Urinary bladder (tissue), 4 donors: ENCODE data around the gene FCHO2. TPM values are rescaled to one million over a fixed set of nuclear protein-coding genes. Genes with fewer than 3 reads are reported as not detected.
"Not testable (repeated sequence)": the region's sequence is repeated elsewhere in the genome, so short reads cannot be mapped to it uniquely, and the experiment has no call there.

Experiments
- DNase-seq: peaks from one replicate; pipeline ENCODE4 v3.0.0-alpha.2; 2015; ENCODE audit errors: extremely low spot score
- H3K27ac ChIP-seq: one replicate; pipeline ENCODE4 v1.5.1; 2013; ENCODE audit warnings: low read depth, mild to moderate bottlenecking, moderate library complexity
- H3K36me3 ChIP-seq: one replicate; pipeline ENCODE4 v1.6.1; 2013; ENCODE audit warnings: mild to moderate bottlenecking, moderate library complexity; ENCODE audit not compliant: insufficient read depth
- H3K4me1 ChIP-seq: one replicate; pipeline ENCODE4 v1.6.1; 2013; ENCODE audit warnings: mild to moderate bottlenecking, moderate library complexity; ENCODE audit not compliant: insufficient read depth
- H3K4me3 ChIP-seq: one replicate; pipeline ENCODE4 v1.5.1; 2013; ENCODE audit warnings: low read depth, low read length
- WGBS: extraction: QIAGEN DNeasy Blood & Tissue Kit; methylation state at CpG from one replicate; pipeline ENCODE4 v1.1.7; 2013; 5-methylcytosine and 5-hydroxymethylcytosine counted together
- polyA plus RNA-seq: library from polyadenylated mRNA; stranded (reverse); fragments of 200-250 nt; gene quantifications from one replicate; pipeline ENCODE4 v1.2.3, GENCODE V29; 2013
- total RNA-seq: library from RNA; depleted of rRNA; stranded (reverse); fragments of >200 nt; gene quantifications from one replicate; pipeline ENCODE4 v1.2.3, GENCODE V29; 2014
- donor health status: healthy with polysubstance abuse.
- donor health status: healthy.

FCHO2 gene
- total and polyA plus RNA-seq, 2 donors, result 14.5 to 55.5 TPM

GRCh38 chr5:72991394-72991793, 35.6 kb downstream of the FCHO2 start:
- no peaks in the 10 kb centered on the region for H3K36me3 ChIP-seq
- no peak overlapping the region for H3K4me3 ChIP-seq
- no peak for DNase-seq
- H3K27ac ChIP-seq, result no peak overlapping the region
- H3K4me1 ChIP-seq, result no peaks in the 10 kb centered on the region

- 94% methylated on average over 1 of the region's 1 CpG for WGBS
- Histone ChIP-seq H3K27ac (no peak overlapping the region), H3K36me3 (no peaks in the 10 kb centered on the region), H3K4me1 (no peaks in the 10 kb centered on the region), H3K4me3 (no peak overlapping the region)
- no peak for DNase-seq
Observed at GRCh38 chr5:72994578-72994977, 38.7 kb downstream of the FCHO2 start.

- Histone ChIP-seq H3K4me3 (no peak overlapping the region), H3K36me3 (no peaks in the 10 kb centered on the region), H3K27ac (no peak overlapping the region), H3K4me1 (no peaks in the 10 kb centered on the region)
- 97% methylated on average over 28 of the region's 28 CpGs for WGBS
- DNase-seq, result no peak
Observed at GRCh38 chr5:72996632-72997031, 40.8 kb downstream of the FCHO2 start.

GRCh38 chr5:72999916-73000315, 44.1 kb downstream of the FCHO2 start:
- WGBS, result 92% methylated on average over 4 of the region's 4 CpGs
- no peaks in the 10 kb centered on the region for H3K36me3 ChIP-seq
- DNase-seq, result no peak

GRCh38 chr5:73005886-73006285, 50.0 kb downstream of the FCHO2 start:
- peaks cover 4% of the 10 kb centered on the region for H3K36me3 ChIP-seq
- H3K27ac ChIP-seq, result no peak overlapping the region
- 77% methylated on average over 3 of the region's 3 CpGs for WGBS
- H3K4me3 ChIP-seq, result no peak overlapping the region
- no peaks in the 10 kb centered on the region for H3K4me1 ChIP-seq
- DNase-seq, result no peak

More at GRCh38 chr5:72999916-73000315, 44.1 kb downstream of the FCHO2 start:
- no peak overlapping the region for H3K27ac ChIP-seq
- H3K4me1 ChIP-seq, result no peaks in the 10 kb centered on the region
- H3K4me3 ChIP-seq, result no peak overlapping the region

- Histone ChIP-seq H3K27ac (no peak overlapping the region), H3K36me3 (peaks cover 4% of the 10 kb centered on the region), H3K4me1 (no peaks in the 10 kb centered on the region), H3K4me3 (no peak overlapping the region)
- WGBS, result 76% methylated on average over 4 of the region's 4 CpGs
- DNase-seq, result no peak
Observed at GRCh38 chr5:73007051-73007450, 51.2 kb downstream of the FCHO2 start.

- WGBS, result 88% methylated on average over 1 of the region's 1 CpG
- no peak for DNase-seq
- H3K36me3 ChIP-seq, result peaks cover 4% of the 10 kb centered on the region
Observed at GRCh38 chr5:73008831-73009230, 53.0 kb downstream of the FCHO2 start.

GRCh38 chr5:73011612-73012011, 55.8 kb downstream of the FCHO2 start:
- 95% methylated on average over 9 of the region's 9 CpGs for WGBS
- DNase-seq, H3K36me3 ChIP-seq, H3K27ac ChIP-seq, H3K4me1 ChIP-seq, H3K4me3 ChIP-seq: not testable (repeated sequence)

More at GRCh38 chr5:73008831-73009230, 53.0 kb downstream of the FCHO2 start:
- no peak overlapping the region for H3K4me3 ChIP-seq
- H3K4me1 ChIP-seq, result no peaks in the 10 kb centered on the region
- no peak overlapping the region for H3K27ac ChIP-seq

- no peaks in the 10 kb centered on the region for H3K4me1 ChIP-seq
- 98% methylated on average over 2 of the region's 2 CpGs for WGBS
- DNase-seq, result no peak
- no peak overlapping the region for H3K27ac ChIP-seq
- H3K36me3 ChIP-seq, result no peaks in the 10 kb centered on the region
- no peak overlapping the region for H3K4me3 ChIP-seq
Observed at GRCh38 chr5:73018892-73019291, 63.1 kb downstream of the FCHO2 start.

- H3K27ac ChIP-seq, result no peak overlapping the region
- 84% methylated on average over 2 of the region's 2 CpGs for WGBS
- DNase-seq, result no peak
- no peak overlapping the region for H3K4me3 ChIP-seq
- H3K4me1 ChIP-seq, result no peaks in the 10 kb centered on the region
- H3K36me3 ChIP-seq, result no peaks in the 10 kb centered on the region
Observed at GRCh38 chr5:73019766-73020165, 63.9 kb downstream of the FCHO2 start.

- 54% methylated on average over 4 of the region's 4 CpGs for WGBS
- no peak for DNase-seq
- Histone ChIP-seq H3K36me3 (no peaks in the 10 kb centered on the region), H3K4me3 (no peak overlapping the region), H3K27ac (no peak overlapping the region), H3K4me1 (no peaks in the 10 kb centered on the region)
Observed at GRCh38 chr5:73022471-73023169, 66.8 kb downstream of the FCHO2 start.

- H3K27ac ChIP-seq, H3K4me3 ChIP-seq, H3K4me1 ChIP-seq, DNase-seq, H3K36me3 ChIP-seq: not testable (repeated sequence)
- WGBS, result 97% methylated on average over 9 of the region's 9 CpGs
Observed at GRCh38 chr5:73024946-73025544, 69.2 kb downstream of the FCHO2 start.

GRCh38 chr5:73027361-73027760, 71.5 kb downstream of the FCHO2 start:
- DNase-seq, result no peak
- H3K36me3 ChIP-seq, result no peaks in the 10 kb centered on the region
- WGBS, result 91% methylated on average over 2 of the region's 2 CpGs
- H3K4me1 ChIP-seq, result no peaks in the 10 kb centered on the region
- no peak overlapping the region for H3K4me3 ChIP-seq
- H3K27ac ChIP-seq, result no peak overlapping the region

GRCh38 chr5:73027816-73028215, 72.0 kb downstream of the FCHO2 start:
- WGBS, result 98% methylated on average over 4 of the region's 4 CpGs

More at GRCh38 chr5:73027816-73028215, 72.0 kb downstream of the FCHO2 start:
- no peak for DNase-seq
- no peaks in the 10 kb centered on the region for H3K4me1 ChIP-seq
- H3K27ac ChIP-seq, result no peak overlapping the region
- H3K4me3 ChIP-seq, result no peak overlapping the region
- no peaks in the 10 kb centered on the region for H3K36me3 ChIP-seq
